CD4-positive, alpha-beta memory T cell (primary cell): ENCODE results near the gene FEV. TPM values are rescaled to one million over a fixed set of nuclear protein-coding genes. Genes with fewer than 3 reads are reported as not detected.

Experiments used
- CTCF ChIA-PET: fragments of 350-600 bp; sonication (Branson Sonifier 250); formaldehyde crosslinking; loops from one replicate; lab custom pipeline; 2021; ENCODE audit warnings: inconsistent platforms; ENCODE audit not compliant: partially characterized antibody; lab: Charles Lee
- POLR2A ChIA-PET: fragments of 350-600 bp; sonication (Branson Sonifier 250); formaldehyde crosslinking; loops from one replicate; lab custom pipeline; 2021; ENCODE audit not compliant: partially characterized antibody; lab: Charles Lee
- DNase-seq, 5 donors: peaks; one replicate each; pipeline versions ENCODE4 v3.0.0 to v3.0.0-alpha.2; 2020 to 2022; ENCODE audit warnings: mixed read lengths in 1 of 5
- H3K27ac ChIP-seq: one replicate; pipeline ENCODE4 v1.7.0; 2013; ENCODE audit warnings: low read depth, low read length
- H3K27me3 ChIP-seq: 2 replicates; pipeline ENCODE4 v1.7.0; 2013; ENCODE audit warnings: mild to moderate bottlenecking, low read length, moderate library complexity; ENCODE audit not compliant: insufficient read depth
- H3K36me3 ChIP-seq: 2 replicates; pipeline ENCODE4 v1.7.0; 2013; ENCODE audit warnings: mild to moderate bottlenecking, low read length, moderate library complexity; ENCODE audit not compliant: insufficient read depth
- H3K4me1 ChIP-seq: 2 replicates; pipeline ENCODE4 v1.7.0; 2013; ENCODE audit warnings: mild to moderate bottlenecking, low read length, moderate library complexity; ENCODE audit not compliant: insufficient read depth
- H3K4me3 ChIP-seq, 2 donors: one replicate each; pipeline ENCODE4 v1.7.0; 2013; ENCODE audit warnings: low read length in 2 of 2, mild to moderate bottlenecking in 1 of 2
- H3K9me3 ChIP-seq, 2 donors: one replicate each; pipeline ENCODE4 v1.7.0; 2013; ENCODE audit warnings: low read length in 2 of 2, control low read depth in 1 of 2; ENCODE audit not compliant: control insufficient read depth in 1 of 2
- H3K27ac Mint-ChIP-seq, 7 donors: one replicate each; pipeline ENCODE4 v1.8.0; 2020 to 2021; ENCODE audit warnings: mixed read lengths in 7 of 7, mild to moderate bottlenecking in 6 of 7, inconsistent platforms in 3 of 7, moderate library complexity in 3 of 7
- H3K27me3 Mint-ChIP-seq, 2 donors: one replicate each; pipeline ENCODE4 v1.8.0; 2020 to 2021; ENCODE audit warnings: mixed read lengths in 2 of 2
- H3K36me3 Mint-ChIP-seq, 2 donors: one replicate each; pipeline ENCODE4 v1.8.0; 2020 to 2021; ENCODE audit warnings: mixed read lengths in 2 of 2, inconsistent platforms in 1 of 2, mild to moderate bottlenecking in 1 of 2
- H3K4me1 Mint-ChIP-seq, 4 donors: one replicate each; pipeline ENCODE4 v1.8.0; 2020 to 2021; ENCODE audit warnings: mixed read lengths in 4 of 4, mild to moderate bottlenecking in 1 of 4
- H3K4me3 Mint-ChIP-seq, 8 donors: one replicate each; pipeline ENCODE4 v1.8.0; 2020 to 2021; ENCODE audit warnings: mixed read lengths in 8 of 8, mild to moderate bottlenecking in 7 of 8, moderate library complexity in 6 of 8, inconsistent platforms in 3 of 8
- H3K9me3 Mint-ChIP-seq, 8 donors: one replicate each; pipeline ENCODE4 v1.8.0; 2020 to 2021; ENCODE audit warnings: mixed read lengths in 8 of 8, mild to moderate bottlenecking in 5 of 8, inconsistent platforms in 3 of 8, moderate library complexity in 1 of 8
- intact Hi-C: fragments of 100-400 bp; cut with micrococcal nuclease; formaldehyde crosslinking; loops from one replicate; pipeline ENCODE4 v1.15.1; 2023
- polyA plus RNA-seq, 2 donors: library from polyadenylated mRNA; unstranded; fragments of 300-500 nt; fragmentation: Illumina TruSeq; gene quantifications; one replicate each; pipeline ENCODE4 v1.2.3, GENCODE V29; 2021
- total RNA-seq, 2 experiments: library from RNA; stranded (reverse); gene quantifications; one replicate each; pipeline ENCODE4 v1.2.3, GENCODE V29; 2021

Gene FEV
- total and polyA plus RNA-seq, 4 experiments from 2014 or later, result not detected

GRCh38 chr2:219002395-219003266, 17.6 kb upstream of the FEV start:
- Mint-ChIP-seq H3K27me3 (peaks cover 47 to 60% of the 10 kb centered on the region in 2 donors), H3K4me3 (peak overlapping the region; percentile 51 to 84 (median 72))
- intact Hi-C loops, result loop anchor here (2.0 kb wide), 2 partner anchors 22 to 150 kb away; no protein-coding TSS in a partner anchor

GRCh38 chr2:219001577-219002394, 16.8 kb upstream of the FEV start:
- peaks cover 41% of the 10 kb centered on the region for H3K27me3 ChIP-seq
- no peak overlapping the region for H3K27ac Mint-ChIP-seq
- POLR2A ChIA-PET, result interaction anchor here (0.7 kb wide), 1 partner anchor 153 kb away, joined by 3 read pairs; no protein-coding TSS in a partner anchor
- H3K36me3 ChIP-seq, result no peaks in the 10 kb centered on the region
- H3K4me3 Mint-ChIP-seq, result peak overlapping the region in 6 of 8 donors; percentile 36 to 76 (median 56)
- intact Hi-C loops, result loop anchor here (2.0 kb wide), 2 partner anchors 21 to 149 kb away; no protein-coding TSS in a partner anchor
- peaks cover 47 to 64% of the 10 kb centered on the region in 2 donors for H3K27me3 Mint-ChIP-seq
- DNase-seq, result peak in 1 of 5 donors; percentile 52
- no peaks in the 10 kb centered on the region for H3K9me3 ChIP-seq
- H3K36me3 Mint-ChIP-seq, result no peaks in the 10 kb centered on the region
- CTCF ChIA-PET, result interaction anchor here (0.9 to 1.2 kb wide), 4 partner anchors 21 to 156 kb away, joined by 3 to 7 read pairs (median 3); no protein-coding TSS in a partner anchor
- no peak overlapping the region for H3K27ac ChIP-seq
- H3K4me1 Mint-ChIP-seq, result peaks cover 6 to 18% (median 10%) of the 10 kb centered on the region in 4 donors
- H3K4me1 ChIP-seq, result peaks cover 20% of the 10 kb centered on the region
- H3K9me3 Mint-ChIP-seq, result peaks cover 0 to 3% (median 0%) of the 10 kb centered on the region in 8 donors
- H3K4me3 ChIP-seq, result no peak overlapping the region

More at GRCh38 chr2:219002395-219003266, 17.6 kb upstream of the FEV start:
- H3K27me3 ChIP-seq, result peaks cover 41% of the 10 kb centered on the region
- DNase-seq, result peak; percentile 37 to 65 (median 44)
- Mint-ChIP-seq H3K4me1 (peaks cover 6 to 18% (median 10%) of the 10 kb centered on the region in 4 donors), H3K36me3 (no peaks in the 10 kb centered on the region), H3K9me3 (peaks cover 0 to 3% (median 0%) of the 10 kb centered on the region in 8 donors), H3K27ac (no peak overlapping the region)
- POLR2A ChIA-PET, result no interaction called here
- no peaks in the 10 kb centered on the region for H3K36me3 ChIP-seq
- no peak overlapping the region for H3K27ac ChIP-seq
- no peaks in the 10 kb centered on the region for H3K9me3 ChIP-seq
- peaks cover 20% of the 10 kb centered on the region for H3K4me1 ChIP-seq
- CTCF ChIA-PET, result interaction anchor here (0.9 to 1.4 kb wide), 5 partner anchors 22 to 156 kb away, joined by 3 to 7 read pairs (median 3); no protein-coding TSS in a partner anchor
- peak overlapping the region in 1 of 2 donors; percentile 32 for H3K4me3 ChIP-seq

GRCh38 chr2:219001100-219001576, 16.2 kb upstream of the FEV start:
- no peak overlapping the region for H3K4me3 ChIP-seq
- H3K27me3 Mint-ChIP-seq, result peaks cover 47 to 65% of the 10 kb centered on the region in 2 donors
- no peak overlapping the region for H3K27ac ChIP-seq
- POLR2A ChIA-PET, result interaction anchor here (0.7 kb wide), 1 partner anchor 153 kb away, joined by 3 read pairs; no protein-coding TSS in a partner anchor
- no peak for DNase-seq
- intact Hi-C loops, result no loop called here
- H3K9me3 Mint-ChIP-seq, result peaks cover 0 to 3% (median 0%) of the 10 kb centered on the region in 8 donors
- H3K27ac Mint-ChIP-seq, result peak overlapping the region in 1 of 7 donors; percentile 30
- H3K4me1 ChIP-seq, result peaks cover 23% of the 10 kb centered on the region
- H3K4me3 Mint-ChIP-seq, result peak overlapping the region in 5 of 8 donors; percentile 21 to 66 (median 35)
- CTCF ChIA-PET, result interaction anchor here (1.2 kb wide), 1 partner anchor 21 kb away, joined by 7 read pairs; no protein-coding TSS in a partner anchor
- peaks cover 46% of the 10 kb centered on the region for H3K27me3 ChIP-seq
- H3K4me1 Mint-ChIP-seq, result peaks cover 6 to 18% (median 10%) of the 10 kb centered on the region in 4 donors
- H3K9me3 ChIP-seq, result no peaks in the 10 kb centered on the region
- no peaks in the 10 kb centered on the region for H3K36me3 Mint-ChIP-seq
- no peaks in the 10 kb centered on the region for H3K36me3 ChIP-seq

- intact Hi-C loops, result no loop called here
- Histone ChIP-seq H3K27ac (no peak overlapping the region), H3K9me3 (no peaks in the 10 kb centered on the region), H3K4me3 (no peak overlapping the region), H3K27me3 (peaks cover 50% of the 10 kb centered on the region), H3K36me3 (no peaks in the 10 kb centered on the region), H3K4me1 (peaks cover 29% of the 10 kb centered on the region)
- Mint-ChIP-seq H3K4me3 (peak overlapping the region in 5 of 8 donors; percentile 21 to 66 (median 35)), H3K27ac (peak overlapping the region in 1 of 7 donors; percentile 30), H3K36me3 (no peaks in the 10 kb centered on the region), H3K27me3 (peaks cover 50 to 65% of the 10 kb centered on the region in 2 donors), H3K4me1 (peaks cover 7 to 22% (median 12%) of the 10 kb centered on the region in 4 donors), H3K9me3 (peaks cover 0 to 3% (median 0%) of the 10 kb centered on the region in 8 donors)
- no peak for DNase-seq
- ChIA-PET CTCF (no interaction called here), POLR2A (no interaction called here)
These were observed 15.6 kb upstream of the FEV start for GRCh38 chr2:219000569-219000960.

GRCh38 chr2:218999881-219000568, 15.0 kb upstream of the FEV start:
- Mint-ChIP-seq H3K4me1 (peaks cover 7 to 27% (median 15%) of the 10 kb centered on the region in 4 donors), H3K27ac (no peak overlapping the region), H3K4me3 (peak overlapping the region in 2 of 8 donors; percentile 6 to 73), H3K9me3 (peaks cover 0 to 3% (median 0%) of the 10 kb centered on the region in 8 donors), H3K36me3 (no peaks in the 10 kb centered on the region), H3K27me3 (peaks cover 53 to 65% of the 10 kb centered on the region in 2 donors)
- Histone ChIP-seq H3K27ac (no peak overlapping the region), H3K9me3 (no peaks in the 10 kb centered on the region), H3K4me1 (peaks cover 29% of the 10 kb centered on the region), H3K36me3 (no peaks in the 10 kb centered on the region), H3K27me3 (peaks cover 55% of the 10 kb centered on the region), H3K4me3 (no peak overlapping the region)
- POLR2A ChIA-PET, result no interaction called here
- DNase-seq, result no peak
- intact Hi-C loops, result no loop called here
- CTCF ChIA-PET, result no interaction called here
